HS-27A (cell line): Measurements from ENCODE around the gene IQSEC1.

Experiments
- DNase-seq: peaks from one replicate; pipeline ENCODE4 v3.0.0-alpha.2; 2012; ENCODE audit warnings: low read depth, missing footprints

The IQSEC1 gene

DNA sequence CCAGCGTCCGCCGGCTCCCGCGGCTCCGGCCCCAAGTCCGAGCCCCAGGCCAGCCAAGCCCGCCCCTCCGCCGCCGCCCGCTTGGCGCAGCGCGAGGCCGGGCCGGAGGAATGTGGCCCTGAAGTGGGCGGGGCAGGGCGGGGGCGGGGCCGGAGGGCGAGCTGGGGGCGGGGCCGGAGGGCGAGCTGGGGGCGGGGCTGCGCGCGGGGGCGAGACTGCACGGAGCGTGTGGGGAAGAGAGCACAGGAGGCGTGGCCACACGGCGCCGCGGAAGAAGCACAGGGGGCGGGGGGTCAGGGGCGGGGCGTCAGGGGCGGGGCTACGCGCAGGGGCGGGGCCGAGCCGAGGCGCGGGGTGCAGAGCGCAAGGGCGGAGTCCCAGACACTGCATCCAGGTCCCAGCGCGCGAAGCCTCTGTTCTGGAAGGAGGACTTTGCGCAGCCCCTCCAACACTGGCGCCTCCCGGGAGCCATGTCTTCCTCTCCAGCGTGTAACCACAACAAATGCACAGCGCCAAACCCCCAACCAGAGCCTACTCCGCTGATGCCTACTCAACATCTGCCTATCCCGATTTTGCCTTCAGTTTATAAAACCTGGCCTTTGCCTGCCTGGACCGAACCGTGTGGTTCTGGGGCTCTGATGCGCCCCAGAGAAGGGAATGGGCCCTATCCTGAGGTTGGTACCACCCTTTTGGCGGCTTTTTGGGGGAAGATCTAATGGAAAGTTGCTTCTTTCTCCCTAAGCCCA, 105.5 kb downstream of the IQSEC1 start:
- DNase-seq: no peak

DNA sequence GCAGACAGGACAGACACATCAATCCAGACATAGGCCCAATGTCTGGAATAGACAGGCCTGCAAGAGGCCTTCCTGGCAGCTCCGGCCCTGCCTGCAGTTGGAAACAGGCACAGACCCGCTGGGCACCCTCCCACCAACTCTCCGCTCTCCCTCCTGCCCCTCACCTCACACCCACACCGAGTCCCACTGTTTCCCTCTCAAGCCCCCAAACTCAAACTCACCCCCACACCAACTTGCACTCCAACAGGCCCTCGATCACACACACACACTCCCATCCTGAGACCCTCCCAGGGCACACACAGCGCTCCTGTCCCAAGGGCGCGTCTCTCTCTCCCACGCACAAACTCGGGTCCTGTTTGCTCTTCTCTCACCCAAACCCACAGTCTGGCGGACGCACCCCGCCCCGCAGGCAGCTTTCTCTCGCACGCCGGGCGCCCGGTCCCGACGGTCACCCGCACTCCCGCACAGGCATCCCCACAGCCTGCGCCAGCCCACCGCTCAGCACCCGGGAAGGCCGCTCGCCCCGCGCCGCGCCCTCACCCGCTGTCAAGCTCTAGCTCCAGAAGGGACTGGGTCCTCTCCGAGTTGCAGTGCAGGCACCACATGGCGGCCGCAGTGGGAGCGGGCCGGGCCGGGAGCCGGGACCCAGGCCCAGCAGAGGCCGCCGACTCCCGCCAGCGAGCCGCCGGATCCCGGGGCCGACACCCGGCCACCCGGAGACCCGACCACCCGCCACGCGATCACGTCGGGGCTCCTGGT, 106.2 kb downstream of the IQSEC1 start:
- no peak for DNase-seq

DNA sequence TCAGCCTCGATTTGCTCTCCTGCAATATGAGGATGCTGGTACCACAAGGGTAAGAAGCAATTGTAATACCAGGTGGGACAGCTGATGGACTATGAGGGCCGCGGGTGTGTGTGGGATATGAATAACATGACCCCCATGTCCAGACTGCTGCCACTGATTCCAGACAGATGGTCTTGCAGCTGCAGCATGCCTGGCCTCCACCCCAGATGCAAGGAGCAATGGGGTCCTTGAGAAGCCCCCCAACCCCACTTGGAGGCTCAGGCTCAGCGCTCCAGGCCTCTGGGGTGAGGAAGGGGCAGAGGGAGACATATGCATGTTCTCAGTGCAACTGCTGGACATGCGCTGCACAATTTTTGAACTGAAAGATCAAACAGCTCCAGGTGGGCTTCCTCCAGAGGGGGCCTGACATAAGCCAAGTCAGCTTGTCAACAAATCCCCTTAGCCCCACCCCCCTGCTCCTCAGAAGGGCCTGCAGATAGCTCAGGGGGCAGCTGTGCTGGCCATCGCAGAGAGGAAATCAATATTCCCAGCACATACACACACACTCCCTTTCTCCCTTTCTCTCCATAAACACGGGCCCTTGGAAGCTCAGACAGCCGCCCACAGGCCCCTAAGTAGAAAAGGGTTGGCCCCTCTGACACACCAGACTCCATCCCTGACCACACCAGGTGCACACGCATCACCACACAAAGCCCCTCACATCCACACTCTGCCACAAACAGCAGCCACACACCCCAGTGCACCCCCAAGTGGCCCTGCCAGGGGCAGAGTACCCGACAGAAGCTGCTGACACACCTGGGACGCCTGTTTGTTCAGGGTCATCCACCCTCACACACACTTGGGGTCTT, 107.0 kb downstream of the IQSEC1 start:
- no peak for DNase-seq

DNA sequence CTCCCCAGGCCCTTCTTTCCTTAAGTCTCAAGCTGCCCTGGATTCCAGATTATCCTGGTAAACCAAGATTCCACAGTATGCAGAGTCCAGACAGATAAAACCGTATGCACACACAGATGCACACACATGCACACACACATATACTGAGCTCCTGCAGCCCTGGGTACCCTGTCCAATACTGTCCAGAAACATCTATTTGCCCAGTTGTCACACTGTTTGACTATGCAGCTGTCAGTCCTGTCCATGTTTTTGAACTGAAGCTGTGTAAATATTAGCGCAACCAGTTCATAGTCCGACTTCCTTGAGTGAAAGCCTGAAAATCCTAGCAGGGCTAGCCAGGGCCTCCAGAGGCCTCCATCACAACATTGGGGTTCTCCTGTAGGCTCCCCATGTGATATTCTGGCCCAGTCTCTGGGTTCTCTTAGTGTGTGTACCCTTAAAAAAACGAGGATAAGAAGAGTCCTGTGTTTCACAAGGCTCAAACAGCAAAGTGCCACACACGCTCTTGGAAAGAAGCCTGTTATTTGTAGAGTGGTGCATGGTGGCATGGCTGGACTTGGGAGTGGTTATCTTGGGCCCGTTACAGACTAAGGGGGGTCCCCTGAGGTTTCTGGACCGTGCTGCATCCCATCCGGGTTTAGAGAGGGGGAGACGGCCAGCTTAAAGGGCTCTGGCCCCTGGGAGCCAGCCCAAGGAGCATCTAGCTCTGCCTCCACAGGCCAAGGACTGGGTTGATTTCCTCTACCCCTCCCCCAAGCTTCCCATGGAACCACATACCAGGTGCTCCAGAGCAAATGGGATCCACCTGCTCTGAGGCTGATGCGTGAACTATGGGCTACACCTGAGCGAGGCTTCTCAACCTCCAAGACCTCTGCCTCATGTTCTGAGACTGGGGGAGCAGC, 108.3 kb downstream of the IQSEC1 start:
- no peak for DNase-seq

DNA sequence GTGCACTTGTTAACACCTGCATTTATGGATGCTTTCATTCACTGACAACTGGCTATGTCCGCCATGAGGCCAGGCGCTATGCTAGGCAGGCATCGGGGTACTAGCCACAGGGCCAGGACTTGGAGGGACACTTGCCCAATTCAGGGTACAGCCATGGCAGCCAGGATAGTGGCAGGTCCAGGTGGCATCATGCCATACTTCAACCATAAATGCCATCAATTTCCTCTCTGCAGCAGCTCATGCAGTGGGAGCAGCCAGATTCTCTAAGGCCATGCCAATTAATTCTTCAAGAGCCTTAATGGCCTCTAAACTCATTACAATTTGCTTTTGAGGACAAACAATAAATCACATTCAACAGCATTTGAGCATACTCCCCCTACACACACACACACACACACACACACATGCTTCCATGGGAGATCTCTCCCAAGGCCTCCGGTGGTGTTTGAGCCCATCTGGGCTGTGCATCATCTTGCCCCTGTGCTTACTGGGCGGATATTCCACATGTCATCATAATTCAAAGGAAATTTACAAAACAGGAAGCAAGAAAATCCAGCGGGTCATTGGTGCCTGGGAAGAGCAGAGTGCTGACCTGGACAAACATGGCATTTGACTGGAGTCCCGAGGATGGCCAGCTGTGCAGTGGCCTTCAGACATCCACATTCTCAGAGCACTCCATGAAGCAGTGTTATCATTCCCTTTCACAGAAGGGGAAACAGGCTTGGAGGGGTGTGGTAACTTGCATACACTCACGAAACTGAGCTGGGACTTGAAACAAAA, 109.1 kb downstream of the IQSEC1 start:
- no peak for DNase-seq

- no peak for DNase-seq
Measured at GRCh38 chr3:12963231-12963896, 109.9 kb downstream of the IQSEC1 start.

GRCh38 chr3:12962292-12962691, 110.9 kb downstream of the IQSEC1 start:
- DNase-seq: no peak

GRCh38 chr3:12961697-12962036, 111.6 kb downstream of the IQSEC1 start:
- no peak for DNase-seq

DNA sequence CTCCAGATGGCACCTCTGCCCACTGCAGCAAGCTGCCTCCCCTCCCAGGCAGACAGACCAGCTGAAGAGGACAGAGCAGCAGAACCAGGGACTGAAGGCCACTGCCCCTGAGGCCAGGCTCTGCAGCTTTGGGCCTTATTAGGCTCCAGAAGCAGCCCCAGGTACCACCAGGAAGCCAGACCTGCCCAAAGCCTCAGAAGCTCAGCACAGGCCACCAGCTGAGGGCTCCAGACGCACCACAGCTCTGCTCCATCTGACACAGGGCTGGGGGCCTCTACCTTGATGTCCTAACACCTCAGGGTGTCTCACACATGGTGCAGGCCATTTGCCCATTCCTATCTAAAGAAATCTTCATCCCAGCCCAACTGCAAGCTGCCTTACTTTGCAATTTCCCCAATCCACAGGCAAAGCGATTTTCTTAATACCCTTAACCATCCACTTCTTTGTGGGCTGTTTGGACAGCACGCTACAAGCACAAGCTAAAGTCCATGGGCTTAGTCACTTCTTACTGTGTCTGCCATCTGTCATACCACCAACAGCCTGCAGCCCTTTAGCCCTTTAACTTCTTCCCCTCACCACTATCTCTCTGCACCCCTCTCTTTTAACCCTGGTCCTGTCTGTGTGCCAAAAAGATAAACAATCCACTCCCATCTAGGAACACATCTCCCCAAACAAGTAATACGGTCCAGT, 112.1 kb downstream of the IQSEC1 start:
- no peak for DNase-seq

DNA sequence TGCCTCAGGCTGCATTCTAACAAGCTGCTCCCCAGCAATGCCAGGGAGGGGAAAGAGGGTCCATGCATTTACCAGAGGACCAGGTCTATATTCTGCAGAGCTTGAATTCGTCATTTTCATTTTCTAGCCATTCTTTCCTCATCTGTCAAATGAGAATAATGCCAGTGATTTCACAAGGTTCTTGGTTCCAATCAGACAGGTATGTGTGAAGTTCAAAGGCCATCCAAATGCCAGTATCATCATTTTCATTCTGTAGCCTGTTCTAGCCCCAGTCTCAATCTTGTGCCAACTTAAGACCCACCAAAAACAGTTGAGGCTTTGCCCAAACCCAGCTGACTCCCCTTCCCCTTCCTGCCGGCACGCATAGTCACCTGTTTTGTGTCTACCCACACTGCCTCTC, 112.7 kb downstream of the IQSEC1 start:
- DNase-seq: no peak

DNA sequence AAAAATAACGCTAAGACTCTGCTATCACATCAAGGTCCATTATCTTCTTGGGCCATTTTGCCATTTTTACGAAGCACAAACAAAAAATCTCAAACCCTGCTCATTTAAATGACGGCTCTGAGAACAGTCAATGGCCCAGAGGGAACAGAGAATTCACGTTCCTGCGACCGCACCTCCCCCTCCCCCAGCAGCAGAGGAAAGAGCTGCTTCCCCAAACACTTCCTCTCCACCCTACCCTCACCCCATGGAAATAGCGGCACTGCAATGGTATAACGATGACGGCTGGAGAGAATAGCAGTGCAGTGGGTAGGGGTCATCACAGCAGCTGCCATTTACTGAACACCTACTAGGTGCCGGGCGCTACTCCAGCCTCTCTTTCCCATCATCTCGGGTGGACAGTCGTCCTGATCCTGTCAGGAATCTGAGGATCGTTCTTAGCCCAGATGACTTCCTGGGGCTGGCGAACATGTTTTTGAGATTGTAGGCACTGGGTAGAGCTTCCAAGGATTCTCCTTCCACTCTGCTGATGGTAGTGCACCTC, 113.3 kb downstream of the IQSEC1 start:
- DNase-seq: no peak

DNA sequence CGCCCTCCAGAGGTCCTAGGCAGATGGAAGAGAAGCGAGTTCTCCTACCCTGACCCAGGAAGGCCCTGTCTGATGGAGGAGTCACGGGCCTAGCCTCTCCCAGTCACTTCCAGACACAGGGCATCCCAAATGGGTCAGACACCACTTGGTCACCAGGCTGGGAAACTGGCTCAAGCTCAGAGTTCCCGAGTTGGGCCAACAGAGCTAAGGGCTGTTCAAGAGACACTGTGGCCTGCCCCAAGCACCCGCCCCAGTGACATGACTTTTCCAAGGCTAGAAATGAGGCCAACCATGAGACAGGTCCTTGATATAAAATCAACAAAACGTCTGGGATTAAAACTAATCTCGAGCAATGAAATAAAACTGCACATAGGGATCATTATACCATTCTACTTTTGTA, 113.8 kb downstream of the IQSEC1 start:
- no peak for DNase-seq

DNA sequence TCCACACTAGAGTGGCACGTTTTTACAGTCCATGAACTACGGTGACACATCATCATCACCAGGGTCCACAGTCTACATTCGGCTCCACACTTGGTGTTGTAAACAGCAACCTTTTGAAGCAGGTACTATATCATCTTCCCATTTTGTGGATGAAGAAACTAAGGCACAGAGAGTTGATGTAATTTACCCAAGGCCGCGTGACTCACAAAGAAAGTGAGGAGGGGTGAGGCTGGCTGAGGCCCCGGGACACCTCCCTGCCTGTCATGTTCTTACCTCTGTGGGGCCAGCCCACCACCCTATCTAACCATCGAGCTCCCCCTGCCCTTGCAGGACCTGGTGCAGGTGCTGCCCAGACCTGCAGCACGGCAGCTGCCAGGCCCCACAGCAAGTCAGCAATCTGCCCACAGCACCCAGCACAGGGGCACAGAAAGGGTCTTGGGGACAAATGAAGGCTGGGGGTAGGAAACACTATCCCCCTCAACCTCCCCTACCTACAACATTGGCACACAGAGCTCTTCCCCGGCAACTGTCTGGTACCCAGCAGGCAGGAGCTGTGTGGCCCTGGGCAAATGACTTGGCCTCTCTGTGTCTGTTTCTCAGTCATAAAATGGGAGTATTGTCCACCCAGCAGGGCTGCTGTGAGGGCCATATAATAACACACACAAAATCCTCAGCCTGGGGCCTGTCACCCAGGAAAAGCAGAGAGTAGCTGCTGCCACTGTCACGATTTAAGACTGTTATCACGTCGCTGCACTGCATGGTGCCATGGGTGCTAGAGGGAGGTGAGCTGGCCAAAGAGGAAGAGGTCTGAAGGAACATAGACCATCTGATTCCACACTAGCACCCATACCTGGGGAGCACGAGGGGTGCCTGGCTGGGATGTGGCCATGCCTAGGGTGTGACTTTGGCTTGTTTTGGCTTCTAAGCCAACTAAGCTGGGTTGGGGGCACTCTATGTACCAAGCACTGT, 115.1 kb downstream of the IQSEC1 start:
- no peak for DNase-seq

GRCh38 chr3:12957339-12957738, 115.9 kb downstream of the IQSEC1 start:
- DNase-seq: no peak

DNA sequence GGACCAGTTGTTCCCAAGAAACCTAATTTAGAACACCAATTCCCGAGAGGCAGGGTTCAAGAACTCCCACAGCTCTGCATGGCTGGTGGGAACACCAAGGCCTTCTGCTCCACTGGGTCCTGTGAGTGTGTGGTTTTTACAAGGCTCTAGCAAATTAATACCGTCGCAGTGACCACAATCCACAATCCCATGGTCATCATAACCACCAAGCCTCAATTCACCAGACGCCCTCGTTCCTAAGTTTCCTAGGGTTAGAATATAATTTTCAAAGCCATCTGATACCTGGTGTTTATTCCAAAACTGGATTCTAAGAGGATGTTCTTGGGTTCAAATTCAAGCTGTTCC, 116.9 kb downstream of the IQSEC1 start:
- no peak for DNase-seq

DNA sequence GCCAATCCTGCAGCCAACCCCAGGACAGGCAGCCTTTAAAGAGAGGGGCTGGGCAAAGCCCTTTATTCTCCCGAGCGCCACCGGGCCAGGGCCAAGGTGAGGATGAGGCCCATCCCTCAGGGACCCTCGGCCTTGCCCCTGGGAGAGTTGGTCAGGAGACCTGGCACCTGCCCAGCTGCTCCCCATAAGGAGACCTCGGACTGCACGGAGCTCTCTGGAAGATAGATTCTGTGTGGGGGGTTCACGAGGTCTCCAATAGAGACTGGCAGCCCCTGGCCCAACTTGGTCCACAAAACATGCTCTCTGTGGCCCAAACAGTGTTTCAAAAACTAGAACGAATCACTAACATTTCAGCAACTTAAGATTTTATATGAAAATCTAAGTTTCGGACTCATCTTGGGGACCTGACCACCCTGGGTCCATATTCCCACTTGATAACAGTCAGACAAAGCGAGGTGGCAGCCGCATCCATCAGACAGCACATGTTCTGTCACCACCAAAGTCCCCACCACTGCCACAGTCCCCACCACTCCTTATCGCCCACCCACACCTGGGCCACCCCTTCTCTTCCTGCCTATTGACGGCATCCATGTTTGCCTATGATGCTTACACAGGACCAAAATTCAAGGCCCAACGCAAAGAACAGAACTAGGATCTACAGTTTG, 117.4 kb downstream of the IQSEC1 start:
- DNase-seq: no peak

GRCh38 chr3:12954891-12955650, 118.2 kb downstream of the IQSEC1 start:
- no peak for DNase-seq
